Parathyroid adenoma (tissue), 2 donors: ENCODE results near the gene TMPRSS12.
"Not testable (repeated sequence)": the region's sequence is repeated elsewhere in the genome, so short reads cannot be mapped to it uniquely, and the experiment has no call there.

ENCODE experiments used
- H2AFZ ChIP-seq: fragments of 300-600 bp; sonication (generic); one replicate; pipeline ENCODE4 v1.7.0; 2017; ENCODE audit warnings: antibody characterized with exemption, mild to moderate bottlenecking
- H3K27ac ChIP-seq: fragments of 300-600 bp; sonication (generic); one replicate; pipeline ENCODE4 v1.7.0; 2017
- H3K27me3 ChIP-seq: fragments of 300-600 bp; sonication (generic); one replicate; pipeline ENCODE4 v1.7.0; 2017; ENCODE audit warnings: low read length; ENCODE audit not compliant: control insufficient read depth, insufficient read depth
- H3K36me3 ChIP-seq: fragments of 300-600 bp; sonication (generic); one replicate; pipeline ENCODE4 v1.7.0; 2017; ENCODE audit warnings: low read length; ENCODE audit not compliant: control insufficient read depth, insufficient read depth
- H3K4me1 ChIP-seq: fragments of 300-600 bp; sonication (generic); one replicate; pipeline ENCODE4 v1.7.0; 2017; ENCODE audit warnings: control low read depth
- H3K4me2 ChIP-seq: fragments of 300-600 bp; sonication (generic); one replicate; pipeline ENCODE4 v1.7.0; 2017; ENCODE audit warnings: low read length
- H3K4me3 ChIP-seq: fragments of 300-600 bp; sonication (generic); one replicate; pipeline ENCODE4 v1.7.0; 2017; ENCODE audit warnings: low read depth, low read length
- H3K79me2 ChIP-seq: fragments of 300-600 bp; sonication (generic); one replicate; pipeline ENCODE4 v1.7.0; 2017; ENCODE audit warnings: control low read depth
- H3K9ac ChIP-seq: fragments of 300-600 bp; sonication (generic); one replicate; pipeline ENCODE4 v1.7.0; 2017; ENCODE audit warnings: mild to moderate bottlenecking
- H3K9me3 ChIP-seq: fragments of 300-600 bp; sonication (generic); one replicate; pipeline ENCODE4 v1.7.0; 2017; ENCODE audit warnings: low read length; ENCODE audit not compliant: control insufficient read depth
- TF ChIP-seq, protein P1 (sequence below): fragments of 300-600 bp; sonication (generic); IDR thresholded peaks from one replicate; pipeline ENCODE4 v1.7.0; 2017; ENCODE audit warnings: antibody characterized with exemption, mild to moderate bottlenecking
- donor health status: primary hyperparathyroidism.

TMPRSS12 gene

DNA sequence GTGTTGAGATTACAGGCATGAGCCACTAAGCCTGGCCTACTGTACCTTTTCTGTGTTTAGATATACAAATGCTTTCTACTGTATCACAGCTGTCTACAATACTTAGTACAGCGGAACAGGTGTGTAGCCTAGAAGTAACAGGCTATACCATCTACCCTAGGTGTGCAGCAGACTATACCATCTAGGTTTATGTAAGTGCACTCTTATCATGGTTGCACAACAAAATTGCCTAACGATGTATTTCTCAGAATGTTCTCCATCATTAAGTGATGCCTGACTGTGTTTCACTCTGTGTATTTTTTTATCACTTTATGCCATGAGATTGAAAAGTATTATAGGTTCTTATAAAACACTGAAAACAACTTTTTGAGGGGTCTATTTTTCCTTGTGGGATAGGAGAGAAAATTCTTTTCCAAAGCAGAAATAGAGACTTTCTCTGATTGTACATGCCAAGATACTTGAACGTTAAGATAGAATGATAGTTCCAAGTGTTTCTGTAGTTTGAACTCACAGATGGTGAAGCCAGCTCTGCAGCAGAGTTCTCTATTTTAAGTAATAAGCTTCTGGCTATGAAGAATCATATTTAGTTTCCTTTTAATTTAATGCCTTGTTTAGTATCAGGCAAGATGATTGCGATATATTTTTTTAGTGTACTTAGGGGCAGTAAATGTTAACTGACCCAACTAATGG, 17.0 kb downstream of the TMPRSS12 start:
- H3K9ac ChIP-seq = no peak overlapping the region
- no peak overlapping the region for H3K27ac ChIP-seq
- no peaks in the 10 kb centered on the region for H3K27me3 ChIP-seq
- no peaks in the 10 kb centered on the region for H3K9me3 ChIP-seq
- H2AFZ ChIP-seq = no peak overlapping the region
- no peaks in the 10 kb centered on the region for H3K79me2 ChIP-seq
- H3K36me3 ChIP-seq = no peaks in the 10 kb centered on the region
- no peak overlapping the region for H3K4me3 ChIP-seq
- H3K4me1 ChIP-seq = no peaks in the 10 kb centered on the region
- TF ChIP-seq, protein P1, sequence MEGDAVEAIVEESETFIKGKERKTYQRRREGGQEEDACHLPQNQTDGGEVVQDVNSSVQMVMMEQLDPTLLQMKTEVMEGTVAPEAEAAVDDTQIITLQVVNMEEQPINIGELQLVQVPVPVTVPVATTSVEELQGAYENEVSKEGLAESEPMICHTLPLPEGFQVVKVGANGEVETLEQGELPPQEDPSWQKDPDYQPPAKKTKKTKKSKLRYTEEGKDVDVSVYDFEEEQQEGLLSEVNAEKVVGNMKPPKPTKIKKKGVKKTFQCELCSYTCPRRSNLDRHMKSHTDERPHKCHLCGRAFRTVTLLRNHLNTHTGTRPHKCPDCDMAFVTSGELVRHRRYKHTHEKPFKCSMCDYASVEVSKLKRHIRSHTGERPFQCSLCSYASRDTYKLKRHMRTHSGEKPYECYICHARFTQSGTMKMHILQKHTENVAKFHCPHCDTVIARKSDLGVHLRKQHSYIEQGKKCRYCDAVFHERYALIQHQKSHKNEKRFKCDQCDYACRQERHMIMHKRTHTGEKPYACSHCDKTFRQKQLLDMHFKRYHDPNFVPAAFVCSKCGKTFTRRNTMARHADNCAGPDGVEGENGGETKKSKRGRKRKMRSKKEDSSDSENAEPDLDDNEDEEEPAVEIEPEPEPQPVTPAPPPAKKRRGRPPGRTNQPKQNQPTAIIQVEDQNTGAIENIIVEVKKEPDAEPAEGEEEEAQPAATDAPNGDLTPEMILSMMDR = no peak
- no peak overlapping the region for H3K4me2 ChIP-seq

DNA sequence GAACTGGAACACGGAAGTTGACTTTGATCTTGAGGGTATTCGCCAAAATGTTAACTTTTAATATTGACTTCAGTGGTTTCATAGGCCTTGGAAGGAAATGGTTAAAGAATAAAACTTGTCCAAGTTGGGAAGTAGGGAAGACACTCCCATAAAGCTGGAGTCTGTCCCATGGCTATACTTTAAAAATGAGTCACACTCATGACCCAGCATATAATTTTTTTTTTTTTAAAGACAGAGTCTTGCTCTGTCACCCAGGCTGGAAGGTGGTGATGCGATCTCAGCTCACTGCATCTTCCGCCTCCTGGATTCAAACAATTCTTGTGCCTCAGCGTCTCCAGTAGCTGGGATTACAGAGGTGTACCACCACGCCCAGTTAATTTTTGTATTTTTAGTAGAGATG, 19.6 kb downstream of the TMPRSS12 start:
- Histone ChIP-seq H3K4me3 (no peak overlapping the region), H3K4me2 (no peak overlapping the region), H3K79me2 (no peaks in the 10 kb centered on the region), H3K4me1 (no peaks in the 10 kb centered on the region), H3K27ac (no peak overlapping the region), H3K36me3 (no peaks in the 10 kb centered on the region), H3K9me3 (no peaks in the 10 kb centered on the region), H3K27me3 (no peaks in the 10 kb centered on the region), H3K9ac (no peak overlapping the region), H2AFZ (no peak overlapping the region)
- TF ChIP-seq, protein P1 = no peak

- H3K79me2 ChIP-seq = no peaks in the 10 kb centered on the region
- no peaks in the 10 kb centered on the region for H3K27me3 ChIP-seq
- H2AFZ ChIP-seq = no peak overlapping the region
- H3K9ac ChIP-seq = no peak overlapping the region
- no peaks in the 10 kb centered on the region for H3K4me1 ChIP-seq
- no peak overlapping the region for H3K4me3 ChIP-seq
- H3K4me2 ChIP-seq = no peak overlapping the region
- H3K36me3 ChIP-seq = no peaks in the 10 kb centered on the region
- no peak overlapping the region for H3K27ac ChIP-seq
- TF ChIP-seq, protein P1 = no peak
- no peaks in the 10 kb centered on the region for H3K9me3 ChIP-seq
Observed at GRCh38 chr12:50865266-50865665, 22.5 kb downstream of the TMPRSS12 start.

- H3K36me3 ChIP-seq, H3K4me3 ChIP-seq, H3K27ac ChIP-seq, H3K79me2 ChIP-seq, H3K9me3 ChIP-seq, H3K27me3 ChIP-seq, H3K9ac ChIP-seq, H3K4me2 ChIP-seq, H2AFZ ChIP-seq, H3K4me1 ChIP-seq: not testable (repeated sequence)
Observed at GRCh38 chr12:50868881-50869280, 26.2 kb downstream of the TMPRSS12 start.

DNA sequence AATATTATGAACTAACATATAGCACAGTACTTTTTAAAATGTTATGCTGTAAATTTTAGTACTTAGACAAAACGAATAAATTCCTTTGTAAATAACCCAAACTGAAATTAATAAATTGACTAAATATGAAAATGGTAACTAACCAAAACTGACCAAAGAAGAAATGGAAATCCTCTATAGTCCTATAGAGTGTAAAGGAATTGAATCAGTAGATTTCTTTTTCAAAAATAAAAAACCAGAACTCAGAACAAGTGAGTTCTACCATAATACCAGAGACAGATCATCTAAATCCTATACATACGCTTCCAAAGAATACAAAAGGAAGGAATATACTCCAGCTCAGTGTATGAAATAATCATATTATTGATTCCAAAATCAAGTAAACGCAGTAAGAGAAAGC, 39.8 kb downstream of the TMPRSS12 start:
- Histone ChIP-seq H3K9ac (no peak overlapping the region), H3K4me1 (no peaks in the 10 kb centered on the region), H3K4me2 (no peak overlapping the region), H3K27ac (no peak overlapping the region), H2AFZ (no peak overlapping the region), H3K36me3 (no peaks in the 10 kb centered on the region), H3K9me3 (no peaks in the 10 kb centered on the region), H3K4me3 (no peak overlapping the region), H3K79me2 (no peaks in the 10 kb centered on the region), H3K27me3 (no peaks in the 10 kb centered on the region)
- TF ChIP-seq, protein P1 = no peak
